Measurements from ENCODE around the gene TENT4A. TPM values are rescaled to one million over a fixed set of nuclear protein-coding genes. Genes with fewer than 3 reads are reported as not detected.

Gene TENT4A
- total RNA-seq, 1 donor from 2014 or later = 45.7 TPM

- H3K27ac Mint-ChIP-seq = peak overlapping the region; percentile 81
- no peak overlapping the region for H3K4me3 Mint-ChIP-seq
- H3K36me3 Mint-ChIP-seq = no peaks in the 10 kb centered on the region
- no peaks in the 10 kb centered on the region for H3K9me3 Mint-ChIP-seq
- peaks cover 17% of the 10 kb centered on the region for H3K27me3 Mint-ChIP-seq (ENCODE audit: low read depth)
- TF ChIP-seq CTCF (IDR thresholded peaks at IDR 0.05; ENCODE audit: unreplicated experiment) = no peak
- no peak for DNase-seq (ENCODE audit: low spot score in 2 of 2, unreplicated experiment in 2 of 2)
- peaks cover 16% of the 10 kb centered on the region for H3K4me1 Mint-ChIP-seq
Measured at GRCh38 chr5:6704361-6704851, 8.8 kb upstream of the TENT4A start.

- TF ChIP-seq CTCF (IDR thresholded peaks at IDR 0.05; ENCODE audit: unreplicated experiment) = no peak
- H3K4me1 Mint-ChIP-seq = peaks cover 16% of the 10 kb centered on the region
- no peaks in the 10 kb centered on the region for H3K9me3 Mint-ChIP-seq
- H3K36me3 Mint-ChIP-seq = no peaks in the 10 kb centered on the region
- H3K27ac Mint-ChIP-seq = peak overlapping the region; percentile 81
- peaks cover 13% of the 10 kb centered on the region for H3K27me3 Mint-ChIP-seq (ENCODE audit: low read depth)
- DNase-seq (ENCODE audit: low spot score in 2 of 2, unreplicated experiment in 2 of 2) = no peak
- no peak overlapping the region for H3K4me3 Mint-ChIP-seq
Measured at GRCh38 chr5:6705088-6705487, 8.1 kb upstream of the TENT4A start.

GRCh38 chr5:6705959-6706358, 7.3 kb upstream of the TENT4A start:
- TF ChIP-seq CTCF (IDR thresholded peaks at IDR 0.05; ENCODE audit: unreplicated experiment) = no peak
- no peak for DNase-seq (ENCODE audit: low spot score in 2 of 2, unreplicated experiment in 2 of 2)
- Mint-ChIP-seq H3K36me3 (no peaks in the 10 kb centered on the region), H3K4me3 (no peak overlapping the region), H3K27me3 (ENCODE audit: low read depth) (peaks cover 5% of the 10 kb centered on the region), H3K4me1 (peaks cover 16% of the 10 kb centered on the region), H3K9me3 (no peaks in the 10 kb centered on the region), H3K27ac (no peak overlapping the region)

- Mint-ChIP-seq H3K4me3 (no peak overlapping the region), H3K36me3 (no peaks in the 10 kb centered on the region), H3K27me3 (ENCODE audit: low read depth) (peaks cover 2% of the 10 kb centered on the region), H3K27ac (no peak overlapping the region), H3K9me3 (no peaks in the 10 kb centered on the region), H3K4me1 (peaks cover 22% of the 10 kb centered on the region)
- no peak for TF ChIP-seq CTCF (IDR thresholded peaks at IDR 0.05; ENCODE audit: unreplicated experiment)
- DNase-seq (ENCODE audit: low spot score in 2 of 2, unreplicated experiment in 2 of 2) = no peak
Measured at GRCh38 chr5:6707852-6708251, 5.4 kb upstream of the TENT4A start.

GRCh38 chr5:6708814-6709213, 4.4 kb upstream of the TENT4A start:
- H3K9me3 Mint-ChIP-seq = no peaks in the 10 kb centered on the region

More at GRCh38 chr5:6708814-6709213, 4.4 kb upstream of the TENT4A start:
- no peak overlapping the region for H3K4me3 Mint-ChIP-seq
- H3K36me3 Mint-ChIP-seq = no peaks in the 10 kb centered on the region
- no peak for TF ChIP-seq CTCF (IDR thresholded peaks at IDR 0.05; ENCODE audit: unreplicated experiment)
- peaks cover 20% of the 10 kb centered on the region for H3K4me1 Mint-ChIP-seq
- H3K27ac Mint-ChIP-seq = no peak overlapping the region
- H3K27me3 Mint-ChIP-seq (ENCODE audit: low read depth) = peaks cover 2% of the 10 kb centered on the region
- no peak for DNase-seq (ENCODE audit: low spot score in 2 of 2, unreplicated experiment in 2 of 2)

Measured in mesothelial cell of epicardium (in vitro differentiated cells).